Measurements from ENCODE around the gene CTSO.
"Not testable (repeated sequence)": the region's sequence is repeated elsewhere in the genome, so short reads cannot be mapped to it uniquely, and the experiment has no call there.

CTSO gene

GRCh38 chr4:155954118-155954685, 536 bp upstream of the CTSO start:
- DNase-seq, result no peak

GRCh38 chr4:155952501-155952901, 1.2 kb downstream of the CTSO start:
- DNase-seq, result no peak

GRCh38 chr4:155950461-155950860, 3.2 kb downstream of the CTSO start:
- no peak for DNase-seq

GRCh38 chr4:155948541-155948940, 5.1 kb downstream of the CTSO start:
- DNase-seq, result no peak

GRCh38 chr4:155946486-155946885, 7.2 kb downstream of the CTSO start:
- DNase-seq, result no peak

- DNase-seq, result no peak
Observed at GRCh38 chr4:155944516-155944915, 9.2 kb downstream of the CTSO start.

DNA sequence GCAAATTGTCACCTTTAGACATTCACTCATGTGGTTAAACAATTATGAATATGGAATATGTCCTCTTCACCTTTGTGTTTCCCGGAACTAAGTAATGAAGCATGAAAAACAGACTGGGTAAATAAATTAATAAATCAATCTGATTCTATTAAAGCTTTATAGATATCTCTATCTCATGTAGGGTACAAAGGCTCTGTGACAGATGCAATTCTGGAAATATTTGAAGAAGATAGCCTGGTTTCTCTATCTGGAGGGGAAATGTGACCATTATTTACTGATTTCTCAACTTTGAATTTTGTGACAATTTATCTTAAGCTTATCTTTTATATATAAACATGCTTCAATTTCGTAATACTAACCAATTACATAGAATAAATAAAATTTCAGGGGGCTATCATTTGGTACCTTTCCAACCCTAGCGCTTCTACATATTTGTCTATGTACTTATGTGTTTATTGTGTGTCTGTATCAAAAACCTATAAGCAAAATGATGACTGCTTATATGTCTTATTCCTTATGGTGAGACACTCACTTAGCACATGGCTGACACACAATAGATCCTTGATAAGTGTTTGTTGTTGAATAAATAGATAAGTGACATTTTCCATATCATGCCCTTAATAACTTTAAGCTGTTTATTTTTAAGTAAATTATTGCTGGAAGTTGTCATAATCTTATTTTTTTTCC, 9.9 kb downstream of the CTSO start:
- DNase-seq, result no peak

DNA sequence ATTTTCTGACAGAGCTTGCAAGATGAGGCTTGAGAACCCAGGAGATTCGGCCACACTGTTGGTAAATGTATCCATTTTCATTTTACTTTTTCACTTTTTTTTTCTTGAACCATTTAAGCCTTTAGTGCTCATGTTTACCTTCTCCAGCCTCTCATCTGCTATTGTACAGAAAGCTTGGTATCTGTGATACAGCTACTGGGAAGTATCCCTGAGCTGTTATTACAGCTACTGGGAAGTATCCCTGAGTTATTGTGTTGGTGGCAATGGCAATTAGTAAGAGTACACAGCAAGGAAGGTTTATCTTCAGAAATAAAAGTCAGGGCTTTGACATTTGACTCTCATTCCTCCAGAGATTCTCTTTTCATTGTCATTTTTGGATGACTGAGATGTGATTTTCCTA, 11.8 kb downstream of the CTSO start:
- no peak for DNase-seq

GRCh38 chr4:155941085-155941790, 12.4 kb downstream of the CTSO start:
- DNase-seq, result no peak

GRCh38 chr4:155935389-155935986, 18.2 kb downstream of the CTSO start:
- DNase-seq, result no peak

GRCh38 chr4:155934634-155935033, 19.0 kb downstream of the CTSO start:
- not testable (repeated sequence) for DNase-seq

GRCh38 chr4:155931634-155932033, 22.0 kb downstream of the CTSO start:
- no peak for DNase-seq

DNA sequence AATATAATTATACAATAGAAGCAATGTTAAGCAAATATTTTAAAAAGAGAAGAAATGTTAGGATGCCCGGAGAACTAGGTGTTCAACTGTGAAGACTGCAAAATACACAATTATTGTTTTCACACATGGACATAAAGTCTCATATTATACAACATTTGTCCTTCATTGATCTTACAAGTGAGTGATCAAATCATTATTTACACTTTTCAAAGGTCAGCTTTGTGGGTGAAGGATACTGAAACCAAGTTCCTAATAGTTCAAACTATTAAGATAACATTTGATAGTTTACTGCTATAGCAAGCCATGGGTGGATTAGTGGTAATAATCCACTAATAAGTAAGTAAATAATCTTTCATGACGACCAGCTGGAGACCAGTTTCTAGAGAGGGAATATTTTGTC, 23.3 kb downstream of the CTSO start:
- no peak for DNase-seq

GRCh38 chr4:155929833-155930232, 23.8 kb downstream of the CTSO start:
- DNase-seq, result no peak

DNA sequence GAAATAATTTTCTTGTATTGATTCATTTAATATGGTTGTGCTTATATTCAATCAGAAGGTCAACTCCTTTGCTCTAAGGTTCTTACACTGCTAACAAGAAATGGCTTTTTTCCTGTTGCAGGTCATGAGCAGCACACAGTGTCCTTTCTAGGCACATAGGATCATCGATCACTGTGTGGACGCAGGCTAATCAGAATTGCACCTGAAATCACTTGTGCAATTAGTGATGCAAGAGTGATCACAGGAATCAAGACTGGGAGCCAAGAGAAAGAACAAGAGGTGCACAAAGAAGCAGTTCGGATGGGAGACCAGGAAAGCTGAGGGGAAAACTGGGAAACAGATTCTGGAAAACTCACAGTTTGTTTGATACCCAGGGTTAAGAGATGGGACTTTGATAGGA, 29.0 kb downstream of the CTSO start:
- no peak for DNase-seq

DNA sequence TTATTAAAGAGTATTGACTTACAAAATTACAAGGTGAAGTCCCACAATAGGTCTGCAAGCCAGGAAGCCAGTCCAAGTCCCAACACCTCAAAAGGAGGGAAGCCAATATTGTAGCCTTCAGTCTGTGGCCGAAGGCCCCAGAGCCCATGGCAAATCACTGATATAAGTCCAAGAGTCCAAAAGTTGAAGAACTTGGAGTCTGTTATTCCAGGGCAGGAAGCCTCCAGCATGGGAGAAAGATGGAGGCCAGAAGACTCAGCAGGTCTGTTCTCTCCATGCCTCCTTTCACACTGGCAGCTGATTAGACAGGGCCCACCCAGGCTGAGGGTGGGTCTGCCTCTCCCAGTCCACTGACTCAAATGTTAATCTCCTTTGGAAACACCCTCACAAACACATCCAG, 32.1 kb downstream of the CTSO start:
- DNase-seq, result no peak

DNA sequence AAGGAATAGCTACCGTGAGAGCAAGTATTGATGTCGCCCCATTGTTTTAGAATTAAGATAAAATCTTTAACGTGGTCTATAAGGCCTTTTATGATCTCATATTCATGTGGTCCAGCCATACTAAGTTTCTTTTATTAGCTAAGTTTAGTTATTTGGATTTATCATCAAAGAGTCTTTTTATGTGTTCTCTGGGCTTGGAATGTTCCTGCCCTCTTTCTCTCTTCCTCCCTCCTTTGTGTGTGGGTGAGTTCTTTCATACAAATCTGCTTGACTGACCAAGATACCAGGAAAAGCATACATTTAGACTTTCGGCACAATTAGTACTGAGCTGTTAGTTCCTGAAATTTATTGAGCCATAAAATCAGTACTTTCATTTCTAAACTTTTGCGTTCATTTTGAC, 38.9 kb downstream of the CTSO start:
- DNase-seq, result no peak

DNA sequence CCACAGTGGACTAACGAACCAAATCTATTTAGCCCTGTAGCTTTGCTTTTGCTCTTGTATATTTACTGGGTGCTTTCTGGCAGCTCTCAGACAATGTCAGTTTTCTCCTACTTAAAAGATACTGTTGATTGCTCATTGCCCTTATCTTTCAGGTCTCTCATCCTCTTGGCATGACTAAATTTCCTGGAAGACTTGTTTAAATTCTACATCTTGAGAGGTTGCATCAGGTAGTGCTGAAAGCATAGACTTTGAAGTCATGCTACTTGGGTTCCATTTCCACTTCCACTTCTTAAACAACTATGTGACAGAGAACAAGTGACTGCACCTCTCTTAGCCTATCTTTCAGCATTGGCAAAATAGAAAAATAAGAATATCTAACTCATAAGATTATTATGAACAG, 41.8 kb downstream of the CTSO start:
- no peak for DNase-seq

GRCh38 chr4:155909615-155910226, 43.9 kb downstream of the CTSO start:
- DNase-seq, result no peak

GRCh38 chr4:155908187-155909139, 45.2 kb downstream of the CTSO start:
- no peak for DNase-seq

- no peak for DNase-seq
Observed at GRCh38 chr4:155907556-155907955, 46.1 kb downstream of the CTSO start.

- no peak for DNase-seq
Observed at GRCh38 chr4:155906554-155907247, 47.0 kb downstream of the CTSO start.

Measured in CD4-positive, alpha-beta T cell treated with Interleukin-6 for 4 hours (primary cell).